ENCODE data around the gene UBA52. TPM values are rescaled to one million over a fixed set of nuclear protein-coding genes. Genes with fewer than 3 reads are reported as not detected.

Gene UBA52
- total and polyA plus RNA-seq, 2 of the 8 experiments (the other 6 are each of a cell fraction or from before 2014, with no cell fraction given) = 1,340 to 5,409 TPM

- H2AFZ ChIP-seq (ENCODE audit: low read length) = no peak overlapping the region
- H3K18ac ChIP-seq (ENCODE audit: extremely low read depth, low read length) = peak overlapping the region; percentile 19; the same call in 1 of the 2 replicates
- H3K79me1 ChIP-seq (ENCODE audit: low read depth, low read length) = no peaks in the 10 kb centered on the region
- H3K4me2 ChIP-seq (ENCODE audit: insufficient read depth in 1 of 2, low read depth in 2 of 2, low read length in 2 of 2) = peak overlapping the region; percentile 64 to 65
- no peak overlapping the region for H3K14ac ChIP-seq (ENCODE audit: insufficient read length)
- no peak overlapping the region for H3K27ac ChIP-seq (ENCODE audit: low read depth, low read length)
- H2BK15ac ChIP-seq (ENCODE audit: low read length) = no peak overlapping the region
- ChIA-PET POLR2A (ENCODE audit: partially characterized antibody) (interaction anchor here (0.7 to 1.4 kb wide), 5 partner anchors 18 to 33 kb away, joined by 3 to 4 read pairs (median 3); partner anchors contain the start of gene REX1BD), CTCF (ENCODE audit: partially characterized antibody) (interaction anchor here (0.7 to 1.1 kb wide), 3 partner anchors 17 to 1214 kb away, joined by 3 read pairs; no protein-coding TSS in a partner anchor)
- H4K20me1 ChIP-seq (replicated peaks in 1 of 2; ENCODE audit: control insufficient read depth in 1 of 2, insufficient read depth in 2 of 2, low read length in 2 of 2) = peaks cover 0 to 16% of the 10 kb centered on the region in 2 experiments
- peaks cover 23% of the 10 kb centered on the region; the same call in 1 of the 2 replicates for H3K23me2 ChIP-seq (ENCODE audit: low read depth, low read length)
- no peak overlapping the region for H3K56ac ChIP-seq (replicated peaks; ENCODE audit: insufficient read length, low read depth, low read length)
- H3K79me2 ChIP-seq (ENCODE audit: control insufficient read depth in 1 of 2, insufficient read depth in 2 of 2, low read length in 2 of 2) = no peaks in the 10 kb centered on the region
- 6% methylated on average over 54 of the region's 68 CpGs; no CpG with 5 or more reads in 1 of the 2 experiments for WGBS, 2 experiments (ENCODE audit: extremely low coverage in 1 of 2, insufficient coverage in 1 of 2, insufficient read length in 1 of 2, insufficient replicate concordance in 2 of 2, low coverage in 1 of 2, low lambda C conversion rate in 2 of 2, missing lambda C conversion rate in 1 of 2)
- H4K5ac ChIP-seq (ENCODE audit: insufficient read length, low read depth, low read length) = no peak overlapping the region
- no peak overlapping the region for H2BK120ac ChIP-seq (replicated peaks; ENCODE audit: low read depth, low read length)
- no peak overlapping the region for H2BK5ac ChIP-seq (ENCODE audit: low read depth, low read length)
- no peak overlapping the region for H4K91ac ChIP-seq (replicated peaks; ENCODE audit: insufficient read length, low read length)
- DNase-seq (ENCODE audit: low read depth in 1 of 2, low spot score in 2 of 2) = peak in 1 of 2 experiments; percentile 64
- no peak overlapping the region for H2BK12ac ChIP-seq (ENCODE audit: low read depth, low read length)
- no peak overlapping the region for H2AK5ac ChIP-seq (ENCODE audit: low read depth, low read length)
- no peak overlapping the region for H3K4ac ChIP-seq (replicated peaks; ENCODE audit: insufficient read length, low read depth, low read length)
- H3K9ac ChIP-seq (replicated peaks in 1 of 4; ENCODE audit: extremely low read depth in 1 of 4, low read depth in 3 of 4, low read length in 3 of 4) = no peak overlapping the region
- no peak overlapping the region; the same call in 1 of the 2 replicates for H2BK20ac ChIP-seq (ENCODE audit: low read length)
- peak overlapping the region in 2 of 4 experiments; percentile 17 to 49; a peak in 3 of 8 replicates for H3K4me3 ChIP-seq (ENCODE audit: extremely low read depth in 1 of 4, insufficient read depth in 2 of 4, low read depth in 3 of 4, low read length in 4 of 4)
- no peaks in the 10 kb centered on the region for H3K9me3 ChIP-seq (ENCODE audit: insufficient read depth in 2 of 2, low read depth in 1 of 2, low read length in 1 of 2)
- H3K23ac ChIP-seq (ENCODE audit: insufficient read length) = no peak overlapping the region
- H3K27me3 ChIP-seq (replicated peaks in 1 of 4; ENCODE audit: control insufficient read depth in 3 of 4, extremely low read depth in 1 of 4, insufficient read depth in 3 of 4, low read length in 3 of 4) = peaks cover 83 to 95% (median 95%) of the 10 kb centered on the region in 4 experiments
- peak overlapping the region; percentile 35; the same call in 1 of the 2 replicates for H4K8ac ChIP-seq (ENCODE audit: extremely low read depth, insufficient read depth, low read length)
- peaks cover 0 to 14% (median 0%) of the 10 kb centered on the region in 4 experiments; a peak in 1 of 8 replicates for H3K36me3 ChIP-seq (ENCODE audit: control insufficient read depth in 2 of 4, insufficient read depth in 4 of 4, low read length in 3 of 4)
- H3K4me1 ChIP-seq (replicated peaks in 1 of 4; ENCODE audit: control insufficient read depth in 3 of 4, insufficient read depth in 4 of 4, low read length in 3 of 4) = peaks cover 32 to 54% (median 44%) of the 10 kb centered on the region in 4 experiments
- no peak for FAIRE-seq
- TF ChIP-seq SRF (IDR thresholded peaks at IDR 0.05; ENCODE audit: low read depth, low read length) (no peak), EZH2 (IDR thresholded peaks at IDR 0.05; ENCODE audit: low read depth, low read length, severe bottlenecking) (peak; percentile 98), CREB1 (IDR thresholded peaks at IDR 0.05) (no peak), ATF3 (IDR thresholded peaks at IDR 0.05; ENCODE audit: insufficient read depth, low read depth, low read length) (no peak), ZNF274 (IDR thresholded peaks at IDR 0.05; ENCODE audit: borderline replicate concordance, extremely low read depth, low read length) (no peak), GABPA (IDR thresholded peaks at IDR 0.05; ENCODE audit: borderline replicate concordance, insufficient read depth, low read length) (no peak), ATF2 (IDR thresholded peaks at IDR 0.05; ENCODE audit: low read length) (no peak), RNF2 (IDR thresholded peaks at IDR 0.05; ENCODE audit: borderline replicate concordance, low read depth, low read length, missing control alignments, poor library complexity, severe bottlenecking) (peak; percentile 74)
Measured at GRCh38 chr19:18607226-18608101, 35.8 kb downstream of the UBA52 start.
